Measurements from ENCODE around the gene LPP. TPM values are rescaled to one million over a fixed set of nuclear protein-coding genes. Genes with fewer than 3 reads are reported as not detected.

Gene LPP
- polyA plus RNA-seq, 1 donor (not counting 4 experiments of a cell fraction or from before 2014, with no cell fraction given): 16.0 TPM

DNA sequence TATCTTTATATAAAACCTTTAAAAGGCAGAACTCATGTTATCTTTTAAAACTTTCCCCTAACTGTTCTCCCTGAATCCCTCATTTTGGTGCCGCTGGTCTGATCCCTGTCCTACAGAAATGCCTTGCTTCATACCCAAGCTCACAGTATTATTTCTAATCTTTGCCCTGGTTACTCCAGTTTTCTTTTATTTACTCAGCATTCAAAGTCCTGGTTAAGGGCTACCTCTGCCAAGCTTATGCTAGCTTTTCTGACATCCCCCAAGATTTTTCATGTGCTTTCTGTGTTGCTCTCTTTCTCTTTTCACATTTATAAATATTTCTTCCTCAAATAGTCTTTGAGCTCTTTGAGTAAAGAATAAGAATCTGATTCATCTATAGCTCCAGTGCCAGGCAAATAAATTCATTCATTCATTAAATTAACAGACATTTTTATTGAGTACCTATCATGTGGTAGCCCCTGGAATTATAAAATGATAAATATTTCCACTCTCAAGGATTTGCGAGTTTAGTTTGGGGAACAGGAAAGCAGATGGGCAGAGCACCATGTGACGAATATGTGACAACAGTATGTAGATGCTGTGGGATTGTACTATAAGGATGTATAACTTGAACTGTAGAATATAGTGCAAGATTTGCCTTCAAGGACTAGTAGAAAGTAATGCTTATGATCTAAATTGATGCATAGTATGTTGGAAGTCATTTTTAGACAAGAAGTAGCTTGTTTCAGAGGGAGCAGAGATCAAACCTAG lies 247.5 kb downstream of the LPP start:
- no peak for DNase-seq (ENCODE audit: low read depth, low spot score)
- no peak overlapping the region for H3K4me3 ChIP-seq (ENCODE audit: control insufficient read depth in 2 of 3, extremely low read depth in 1 of 3, insufficient read depth in 2 of 3, low read depth in 1 of 3, low read length in 3 of 3)
- H3K79me2 ChIP-seq (ENCODE audit: control insufficient read depth, insufficient read depth, low read length): no peaks in the 10 kb centered on the region
- no peak overlapping the region for H3K4me2 ChIP-seq (ENCODE audit: control insufficient read depth, extremely low read depth, insufficient read depth, low read depth, low read length)
- H3K9me1 ChIP-seq (ENCODE audit: control insufficient read depth, extremely low read depth, insufficient read depth, low read length): no peaks in the 10 kb centered on the region
- no peak overlapping the region for H2AFZ ChIP-seq (ENCODE audit: control insufficient read depth, low read length)
- no peak overlapping the region for H3K27ac ChIP-seq (ENCODE audit: control insufficient read depth, insufficient read depth, low read length)
- TF ChIP-seq, protein P1, sequence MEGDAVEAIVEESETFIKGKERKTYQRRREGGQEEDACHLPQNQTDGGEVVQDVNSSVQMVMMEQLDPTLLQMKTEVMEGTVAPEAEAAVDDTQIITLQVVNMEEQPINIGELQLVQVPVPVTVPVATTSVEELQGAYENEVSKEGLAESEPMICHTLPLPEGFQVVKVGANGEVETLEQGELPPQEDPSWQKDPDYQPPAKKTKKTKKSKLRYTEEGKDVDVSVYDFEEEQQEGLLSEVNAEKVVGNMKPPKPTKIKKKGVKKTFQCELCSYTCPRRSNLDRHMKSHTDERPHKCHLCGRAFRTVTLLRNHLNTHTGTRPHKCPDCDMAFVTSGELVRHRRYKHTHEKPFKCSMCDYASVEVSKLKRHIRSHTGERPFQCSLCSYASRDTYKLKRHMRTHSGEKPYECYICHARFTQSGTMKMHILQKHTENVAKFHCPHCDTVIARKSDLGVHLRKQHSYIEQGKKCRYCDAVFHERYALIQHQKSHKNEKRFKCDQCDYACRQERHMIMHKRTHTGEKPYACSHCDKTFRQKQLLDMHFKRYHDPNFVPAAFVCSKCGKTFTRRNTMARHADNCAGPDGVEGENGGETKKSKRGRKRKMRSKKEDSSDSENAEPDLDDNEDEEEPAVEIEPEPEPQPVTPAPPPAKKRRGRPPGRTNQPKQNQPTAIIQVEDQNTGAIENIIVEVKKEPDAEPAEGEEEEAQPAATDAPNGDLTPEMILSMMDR (optimal IDR thresholded peaks at IDR 0.05 in 1 of 3, IDR thresholded peaks at IDR 0.05 in 1 of 3, conservative IDR thresholded peaks at IDR 0.05 in 1 of 3; ENCODE audit: extremely low read depth in 1 of 3, insufficient read depth in 2 of 3, low read length in 3 of 3): no peak
- TF ChIP-seq EZH2 (IDR thresholded peaks at IDR 0.05; ENCODE audit: low read length): no peak
- dilution Hi-C loops (cut with MboI; ENCODE audit: extremely low pct_ligation_motif_present, low sequenced_read_pairs): no loop called here
- H3K4me1 ChIP-seq (ENCODE audit: control insufficient read depth, extremely low read depth, insufficient read depth, low read length): peaks cover 3% of the 10 kb centered on the region
- peaks cover 0 to 1% of the 10 kb centered on the region in 2 experiments for H3K36me3 ChIP-seq (ENCODE audit: control insufficient read depth in 2 of 2, extremely low read depth in 1 of 2, insufficient read depth in 2 of 2, low read length in 2 of 2)
- no peak overlapping the region for H3K9ac ChIP-seq (ENCODE audit: control insufficient read depth, extremely low read depth, insufficient read depth, low read length)
- no peaks in the 10 kb centered on the region for H4K20me1 ChIP-seq (ENCODE audit: control insufficient read depth, extremely low read depth, insufficient read depth, low read length)
- FAIRE-seq: no peak
- no peaks in the 10 kb centered on the region for H3K9me3 ChIP-seq (ENCODE audit: control insufficient read depth, low read depth, low read length)
- H3K27me3 ChIP-seq (ENCODE audit: control insufficient read depth, extremely low read depth, insufficient read depth, low read length): no peaks in the 10 kb centered on the region

DNA sequence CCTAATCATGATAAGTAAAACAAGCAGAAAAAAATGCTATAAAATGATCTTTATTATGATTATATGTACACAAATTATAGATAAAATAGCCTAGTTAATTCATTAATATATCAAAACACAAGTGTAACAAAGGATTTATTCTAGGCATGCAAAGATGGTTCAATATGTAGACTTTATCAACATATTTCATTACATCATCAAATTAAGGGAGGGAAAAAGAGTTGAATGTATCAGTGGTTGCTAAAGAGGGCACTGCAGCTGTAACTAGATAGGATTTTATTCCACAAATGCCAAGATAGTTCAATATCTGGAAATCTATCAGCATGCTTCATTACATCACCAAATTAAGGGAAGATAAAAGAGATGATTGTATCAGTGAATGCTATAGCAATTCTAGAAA lies 248.3 kb downstream of the LPP start:
- no peak overlapping the region for H3K27ac ChIP-seq (ENCODE audit: control insufficient read depth, insufficient read depth, low read length)
- H4K20me1 ChIP-seq (ENCODE audit: control insufficient read depth, extremely low read depth, insufficient read depth, low read length): no peaks in the 10 kb centered on the region
- no peaks in the 10 kb centered on the region for H3K4me1 ChIP-seq (ENCODE audit: control insufficient read depth, extremely low read depth, insufficient read depth, low read length)
- no peaks in the 10 kb centered on the region for H3K27me3 ChIP-seq (ENCODE audit: control insufficient read depth, extremely low read depth, insufficient read depth, low read length)
- H3K9me3 ChIP-seq (ENCODE audit: control insufficient read depth, low read depth, low read length): no peaks in the 10 kb centered on the region
- TF ChIP-seq, protein P1 (optimal IDR thresholded peaks at IDR 0.05 in 1 of 3, IDR thresholded peaks at IDR 0.05 in 1 of 3, conservative IDR thresholded peaks at IDR 0.05 in 1 of 3; ENCODE audit: extremely low read depth in 1 of 3, insufficient read depth in 2 of 3, low read length in 3 of 3): no peak
- no peak for TF ChIP-seq EZH2 (IDR thresholded peaks at IDR 0.05; ENCODE audit: low read length)
- DNase-seq (ENCODE audit: low read depth, low spot score): no peak
- H3K79me2 ChIP-seq (ENCODE audit: control insufficient read depth, insufficient read depth, low read length): no peaks in the 10 kb centered on the region
- no peak overlapping the region for H3K9ac ChIP-seq (ENCODE audit: control insufficient read depth, extremely low read depth, insufficient read depth, low read length)
- H2AFZ ChIP-seq (ENCODE audit: control insufficient read depth, low read length): no peak overlapping the region
- H3K4me2 ChIP-seq (ENCODE audit: control insufficient read depth, extremely low read depth, insufficient read depth, low read depth, low read length): no peak overlapping the region
- H3K4me3 ChIP-seq (ENCODE audit: control insufficient read depth in 2 of 3, extremely low read depth in 1 of 3, insufficient read depth in 2 of 3, low read depth in 1 of 3, low read length in 3 of 3): no peak overlapping the region
- H3K36me3 ChIP-seq (ENCODE audit: control insufficient read depth in 2 of 2, extremely low read depth in 1 of 2, insufficient read depth in 2 of 2, low read length in 2 of 2): peaks cover 0 to 2% of the 10 kb centered on the region in 2 experiments
- H3K9me1 ChIP-seq (ENCODE audit: control insufficient read depth, extremely low read depth, insufficient read depth, low read length): no peaks in the 10 kb centered on the region
- dilution Hi-C loops (cut with MboI; ENCODE audit: extremely low pct_ligation_motif_present, low sequenced_read_pairs): no loop called here
- no peak for FAIRE-seq

All from keratinocyte (primary cell).